Fibroblast of lung (primary cell): ENCODE results near the gene DUSP5. TPM values are rescaled to one million over a fixed set of nuclear protein-coding genes. Genes with fewer than 3 reads are reported as not detected.
"Not testable (repeated sequence)": the region's sequence is repeated elsewhere in the genome, so short reads cannot be mapped to it uniquely, and the experiment has no call there.

Source experiments
- DNase-seq, 2 donors: peaks; one replicate each; pipeline versions ENCODE4 v3.0.0 to v3.0.0-alpha.2; 2010; ENCODE audit warnings: low read depth in 2 of 2
- H2AFZ ChIP-seq: 2 replicates; pipeline ENCODE4 v1.5.1; 2012; ENCODE audit warnings: low read length, control low read depth, inconsistent platforms
- H3K27ac ChIP-seq: 2 replicates; pipeline ENCODE4 v1.5.1; 2011; ENCODE audit warnings: low read length, control low read depth; ENCODE audit not compliant: insufficient read depth
- H3K27me3 ChIP-seq: 2 replicates; pipeline ENCODE4 v1.5.1; 2011; ENCODE audit warnings: mild to moderate bottlenecking, low read length; ENCODE audit not compliant: control insufficient read depth, insufficient read depth
- H3K36me3 ChIP-seq: 2 replicates; pipeline ENCODE4 v1.5.1; 2011; ENCODE audit warnings: low read length; ENCODE audit not compliant: control insufficient read depth, insufficient read depth
- H3K4me1 ChIP-seq: 2 replicates; pipeline ENCODE4 v1.5.1; 2011; ENCODE audit warnings: low read length; ENCODE audit not compliant: control insufficient read depth, insufficient read depth; ENCODE audit errors: extremely low read depth
- H3K4me2 ChIP-seq: 2 replicates; pipeline ENCODE4 v1.5.1; 2011; ENCODE audit warnings: low read length, control low read depth; ENCODE audit not compliant: insufficient read depth; ENCODE audit errors: extremely low read depth
- H3K4me3 ChIP-seq, 4 experiments: fragments of 200-600 bp in 1 of 4; sonication (generic) in 1 of 4; replicated peaks in 1 of 4; 2 replicates each; pipeline ENCODE4 v1.5.1; 2011 to 2016; ENCODE audit warnings: low read length in 4 of 4, low read depth in 3 of 4, mild to moderate bottlenecking in 3 of 4, control low read depth in 2 of 4, inconsistent platforms in 1 of 4, mixed read lengths in 1 of 4; ENCODE audit not compliant: insufficient read depth in 1 of 4; ENCODE audit errors: control extremely low read depth in 1 of 4
- H3K79me2 ChIP-seq: 2 replicates; pipeline ENCODE4 v1.5.1; 2012; ENCODE audit warnings: mild to moderate bottlenecking, low read length, inconsistent platforms; ENCODE audit not compliant: control insufficient read depth, insufficient read depth
- H3K9ac ChIP-seq: 2 replicates; pipeline ENCODE4 v1.5.1; 2011; ENCODE audit warnings: mild to moderate bottlenecking, low read length, control low read depth; ENCODE audit not compliant: insufficient read depth
- H3K9me3 ChIP-seq: 2 replicates; pipeline ENCODE4 v1.5.1; 2012; ENCODE audit warnings: low read depth, low read length; ENCODE audit not compliant: control insufficient read depth, insufficient read depth
- H4K20me1 ChIP-seq: 2 replicates; pipeline ENCODE4 v1.5.1; 2011; ENCODE audit warnings: low read length; ENCODE audit not compliant: control insufficient read depth, insufficient read depth; ENCODE audit errors: extremely low read depth
- EZH2 ChIP-seq: IDR thresholded peaks from 2 replicates; pipeline ENCODE4 v1.5.1; 2012; ENCODE audit warnings: low read length, control low read depth, mild to moderate bottlenecking; ENCODE audit errors: missing control alignments
- polyA plus RNA-seq, 2 donors: library from polyadenylated mRNA; depleted of rRNA in 1 of 2; stranded (reverse) in 1 of 2; unstranded in 1 of 2; fragments of >200 nt; gene quantifications; 2 replicates each; pipeline ENCODE4 v1.2.1, GENCODE V29; 2011 to 2012; ENCODE audit warnings: missing spikeins in 1 of 2
- total RNA-seq: library from RNA; depleted of rRNA; stranded (reverse); fragments of >200 nt; gene quantifications from 2 replicates; pipeline ENCODE4 v1.2.1, GENCODE V29; 2014
- TF ChIP-seq, protein P1 (sequence below), 2 donors: IDR thresholded peaks in 1 of 2; conservative IDR thresholded peaks in 1 of 2; 1 replicate in 1 of 2; 2 replicates in 1 of 2; pipeline ENCODE4 v1.5.1; 2011 to 2012; ENCODE audit warnings: low read length in 2 of 2, control low read depth in 1 of 2, inconsistent platforms in 1 of 2, low read depth in 1 of 2, mild to moderate bottlenecking in 1 of 2

The DUSP5 gene
- total and polyA plus RNA-seq, 2 donors (not counting 1 experiment from before 2014, with no cell fraction given), result 27.6 to 37.7 TPM

DNA sequence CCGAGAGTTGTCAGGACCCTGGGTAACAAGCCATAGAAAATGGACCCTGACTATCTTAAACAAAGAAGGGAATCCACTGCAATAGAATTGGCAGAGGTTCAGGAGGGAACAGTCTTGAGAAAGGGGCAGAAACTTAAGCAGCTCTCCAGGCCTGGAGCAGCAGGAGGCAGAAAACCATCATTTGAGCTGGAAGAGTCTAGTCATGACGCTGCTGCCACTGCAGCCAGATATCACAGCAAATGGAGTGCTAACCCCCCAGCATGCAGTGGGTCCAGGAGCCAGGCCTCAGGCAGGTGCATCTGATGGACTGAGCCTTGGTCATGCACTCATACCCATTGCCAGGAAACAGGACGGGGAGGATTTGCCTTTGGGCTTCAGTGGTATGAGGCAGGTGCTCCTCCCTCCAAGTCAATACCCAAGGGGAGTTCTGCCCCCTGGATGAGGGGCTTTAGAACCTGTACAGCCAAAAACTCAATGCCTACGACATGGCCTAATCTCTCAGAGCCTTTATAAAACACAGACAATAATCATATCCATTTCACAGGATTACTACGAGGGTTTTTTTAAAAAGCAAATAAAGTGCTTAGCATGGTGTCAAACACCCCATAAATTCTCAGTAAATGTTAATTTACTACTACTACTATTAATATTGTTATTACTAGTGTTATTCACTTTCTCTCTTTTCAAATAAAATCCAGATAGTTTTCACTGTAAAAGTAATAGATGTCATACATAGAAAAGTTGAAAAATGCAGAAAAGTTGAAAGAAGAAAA lies 30.7 kb downstream of the DUSP5 start:
- H3K4me1 ChIP-seq, result peaks cover 33% of the 10 kb centered on the region
- no peak overlapping the region for H3K4me3 ChIP-seq
- TF ChIP-seq, protein P1, sequence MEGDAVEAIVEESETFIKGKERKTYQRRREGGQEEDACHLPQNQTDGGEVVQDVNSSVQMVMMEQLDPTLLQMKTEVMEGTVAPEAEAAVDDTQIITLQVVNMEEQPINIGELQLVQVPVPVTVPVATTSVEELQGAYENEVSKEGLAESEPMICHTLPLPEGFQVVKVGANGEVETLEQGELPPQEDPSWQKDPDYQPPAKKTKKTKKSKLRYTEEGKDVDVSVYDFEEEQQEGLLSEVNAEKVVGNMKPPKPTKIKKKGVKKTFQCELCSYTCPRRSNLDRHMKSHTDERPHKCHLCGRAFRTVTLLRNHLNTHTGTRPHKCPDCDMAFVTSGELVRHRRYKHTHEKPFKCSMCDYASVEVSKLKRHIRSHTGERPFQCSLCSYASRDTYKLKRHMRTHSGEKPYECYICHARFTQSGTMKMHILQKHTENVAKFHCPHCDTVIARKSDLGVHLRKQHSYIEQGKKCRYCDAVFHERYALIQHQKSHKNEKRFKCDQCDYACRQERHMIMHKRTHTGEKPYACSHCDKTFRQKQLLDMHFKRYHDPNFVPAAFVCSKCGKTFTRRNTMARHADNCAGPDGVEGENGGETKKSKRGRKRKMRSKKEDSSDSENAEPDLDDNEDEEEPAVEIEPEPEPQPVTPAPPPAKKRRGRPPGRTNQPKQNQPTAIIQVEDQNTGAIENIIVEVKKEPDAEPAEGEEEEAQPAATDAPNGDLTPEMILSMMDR (conservative IDR thresholded peaks at IDR 0.05 in 1 of 2, IDR thresholded peaks at IDR 0.05 in 1 of 2; ENCODE audit: low read depth in 1 of 2, low read length in 2 of 2), result no peak
- no peak for TF ChIP-seq EZH2
- no peak overlapping the region for H2AFZ ChIP-seq
- no peaks in the 10 kb centered on the region for H3K9me3 ChIP-seq
- H3K27me3 ChIP-seq, result no peaks in the 10 kb centered on the region
- no peak overlapping the region for H3K9ac ChIP-seq
- H3K36me3 ChIP-seq, result no peaks in the 10 kb centered on the region
- no peaks in the 10 kb centered on the region for H3K79me2 ChIP-seq
- no peak overlapping the region for H3K27ac ChIP-seq
- peak in 1 of 2 donors; percentile 57 for DNase-seq
- H3K4me2 ChIP-seq, result peak overlapping the region; percentile 26
- no peaks in the 10 kb centered on the region for H4K20me1 ChIP-seq

DNA sequence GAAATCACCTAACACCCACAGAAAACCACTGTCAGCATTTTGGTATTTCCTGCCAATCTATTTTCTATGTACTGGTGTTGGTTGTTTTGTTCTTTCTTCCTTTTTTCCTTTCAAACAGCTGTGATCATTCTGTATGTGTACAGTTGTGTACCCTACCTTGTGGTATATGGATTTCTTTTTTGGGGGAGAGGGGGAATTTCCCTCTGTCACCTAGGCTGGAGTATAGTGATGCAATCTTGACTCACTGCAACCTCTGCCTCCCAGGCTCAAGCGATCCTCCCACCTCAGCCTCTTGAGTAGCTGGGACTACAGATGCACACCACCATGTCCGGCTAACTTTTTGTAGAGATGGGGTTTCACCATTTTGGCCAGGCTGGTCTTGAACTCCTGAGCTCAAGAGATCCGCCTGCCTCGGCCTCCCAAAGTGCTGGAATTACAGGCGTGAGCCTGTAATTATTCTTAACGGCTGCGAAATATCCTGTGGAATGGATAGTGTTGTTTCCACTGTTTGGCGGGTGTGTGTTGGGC lies 31.4 kb downstream of the DUSP5 start:
- not testable (repeated sequence) for H3K9me3 ChIP-seq, H2AFZ ChIP-seq, H3K4me3 ChIP-seq, H3K36me3 ChIP-seq, H3K9ac ChIP-seq, H3K27me3 ChIP-seq, H4K20me1 ChIP-seq, H3K79me2 ChIP-seq
- Histone ChIP-seq H3K27ac (peak overlapping the region; percentile 11), H3K4me2 (peak overlapping the region; percentile 26), H3K4me1 (peaks cover 33% of the 10 kb centered on the region)
- peak in 1 of 2 donors; percentile 53 for DNase-seq

GRCh38 chr10:110529596-110530011 lies 31.9 kb downstream of the DUSP5 start:
- no peak for DNase-seq
- Histone ChIP-seq H3K36me3 (no peaks in the 10 kb centered on the region), H4K20me1 (no peaks in the 10 kb centered on the region), H3K9ac (no peak overlapping the region), H3K4me2 (no peak overlapping the region), H2AFZ (no peak overlapping the region), H3K4me1 (peaks cover 29% of the 10 kb centered on the region), H3K79me2 (no peaks in the 10 kb centered on the region), H3K27me3 (no peaks in the 10 kb centered on the region), H3K27ac (peak overlapping the region; percentile 51), H3K9me3 (no peaks in the 10 kb centered on the region), H3K4me3 (no peak overlapping the region)
- TF ChIP-seq, protein P1 (conservative IDR thresholded peaks at IDR 0.05 in 1 of 2, IDR thresholded peaks at IDR 0.05 in 1 of 2; ENCODE audit: low read depth in 1 of 2, low read length in 2 of 2), result no peak
- no peak for TF ChIP-seq EZH2
